ENCODE results near the gene GNG2.

DNA sequence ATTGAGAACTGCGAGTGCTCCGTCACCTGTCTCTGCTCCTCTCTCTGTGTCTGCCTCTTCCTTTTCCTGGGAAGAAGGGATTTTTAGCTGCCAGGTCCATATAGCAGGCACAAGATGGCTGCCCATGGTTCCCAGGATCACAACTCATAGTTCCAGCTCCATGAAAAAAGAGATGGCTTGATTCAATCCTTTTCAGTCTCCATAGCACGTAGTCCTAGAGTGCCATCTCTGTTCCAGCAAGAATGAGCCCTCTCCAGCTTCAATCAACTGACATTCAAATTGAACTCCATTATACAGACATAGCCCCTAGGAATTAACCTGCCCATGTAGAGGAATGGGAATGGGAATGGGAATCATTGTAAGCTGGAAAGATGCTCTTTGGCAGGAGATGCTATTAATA lies 94.2 kb downstream of the GNG2 start:
- TF ChIP-seq, protein P1, sequence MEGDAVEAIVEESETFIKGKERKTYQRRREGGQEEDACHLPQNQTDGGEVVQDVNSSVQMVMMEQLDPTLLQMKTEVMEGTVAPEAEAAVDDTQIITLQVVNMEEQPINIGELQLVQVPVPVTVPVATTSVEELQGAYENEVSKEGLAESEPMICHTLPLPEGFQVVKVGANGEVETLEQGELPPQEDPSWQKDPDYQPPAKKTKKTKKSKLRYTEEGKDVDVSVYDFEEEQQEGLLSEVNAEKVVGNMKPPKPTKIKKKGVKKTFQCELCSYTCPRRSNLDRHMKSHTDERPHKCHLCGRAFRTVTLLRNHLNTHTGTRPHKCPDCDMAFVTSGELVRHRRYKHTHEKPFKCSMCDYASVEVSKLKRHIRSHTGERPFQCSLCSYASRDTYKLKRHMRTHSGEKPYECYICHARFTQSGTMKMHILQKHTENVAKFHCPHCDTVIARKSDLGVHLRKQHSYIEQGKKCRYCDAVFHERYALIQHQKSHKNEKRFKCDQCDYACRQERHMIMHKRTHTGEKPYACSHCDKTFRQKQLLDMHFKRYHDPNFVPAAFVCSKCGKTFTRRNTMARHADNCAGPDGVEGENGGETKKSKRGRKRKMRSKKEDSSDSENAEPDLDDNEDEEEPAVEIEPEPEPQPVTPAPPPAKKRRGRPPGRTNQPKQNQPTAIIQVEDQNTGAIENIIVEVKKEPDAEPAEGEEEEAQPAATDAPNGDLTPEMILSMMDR (IDR thresholded peaks at IDR 0.05) = no peak
- TF ChIP-seq POLR2AphosphoS5 (IDR thresholded peaks at IDR 0.05) (no peak), POLR2A (IDR thresholded peaks at IDR 0.05) (no peak)
